Transverse colon (tissue), 3 donors: ENCODE measurements around the gene TOMM70.

Experiments
- CTCF ChIP-seq, 5 experiments: fragments of 200-600 bp in 3 of 5; fragments of 450-650 bp in 2 of 5; sonication (generic) in 3 of 5; IDR thresholded peaks; 1 replicate in 2 of 5; 2 replicates in 3 of 5; pipeline ENCODE4 v1.5.1; 2016 to 2017; ENCODE audit warnings: antibody characterized with exemption in 5 of 5, inconsistent platforms in 3 of 5, mild to moderate bottlenecking in 2 of 5, moderate library complexity in 1 of 5
- POLR2A ChIP-seq: fragments of 450-650 bp; IDR thresholded peaks from one replicate; pipeline ENCODE4 v1.6.1; 2016; ENCODE audit warnings: antibody characterized with exemption, mild to moderate bottlenecking, moderate library complexity

- TF ChIP-seq CTCF (IDR thresholded peaks at IDR 0.05), result no peak
- TF ChIP-seq POLR2A, result no peak
Measured at GRCh38 chr3:100449214-100449613, 48.3 kb upstream of the TOMM70 start.
